Activated CD4-positive, alpha-beta T cell treated with anti-CD3 and anti-CD28 coated beads, Interleukin-2, amount 10 ng/mL, durations not matched to agents 24 days and 14 days (primary cell): Measurements from ENCODE around the gene TSPAN17. TPM values are rescaled to one million over a fixed set of nuclear protein-coding genes. Genes with fewer than 3 reads are reported as not detected.
A peak's percentile ranks its signal among the peaks of the same experiment; 100 is the strongest.

Source experiments
- DNase-seq: peaks from one replicate; pipeline ENCODE4 v3.0.0; 2022
- H3K27ac Mint-ChIP-seq: one replicate; pipeline ENCODE4 v1.8.0; 2022; ENCODE audit warnings: mild to moderate bottlenecking, mixed read lengths
- H3K27me3 Mint-ChIP-seq: one replicate; pipeline ENCODE4 v1.8.0; 2022; ENCODE audit warnings: mixed read lengths
- H3K36me3 Mint-ChIP-seq: one replicate; pipeline ENCODE4 v1.8.0; 2022; ENCODE audit warnings: low read depth, mild to moderate bottlenecking, mixed read lengths
- H3K4me1 Mint-ChIP-seq: one replicate; pipeline ENCODE4 v1.8.0; 2021; ENCODE audit warnings: mixed read lengths
- H3K4me3 Mint-ChIP-seq: one replicate; pipeline ENCODE4 v1.8.0; 2022; ENCODE audit warnings: mild to moderate bottlenecking, moderate library complexity, mixed read lengths
- H3K9me3 Mint-ChIP-seq: one replicate; pipeline ENCODE4 v1.8.0; 2021; ENCODE audit warnings: mixed read lengths
- intact Hi-C: fragments of 100-400 bp; cut with micrococcal nuclease; formaldehyde crosslinking; loops from one replicate; pipeline ENCODE4 v1.15.1; 2023
- total RNA-seq: library from RNA; stranded (reverse); gene quantifications from 2 replicates; pipeline ENCODE4 v1.2.3, GENCODE V29; 2022

TSPAN17 gene
- total RNA-seq, 1 donor from 2014 or later: 32.0 TPM

DNA sequence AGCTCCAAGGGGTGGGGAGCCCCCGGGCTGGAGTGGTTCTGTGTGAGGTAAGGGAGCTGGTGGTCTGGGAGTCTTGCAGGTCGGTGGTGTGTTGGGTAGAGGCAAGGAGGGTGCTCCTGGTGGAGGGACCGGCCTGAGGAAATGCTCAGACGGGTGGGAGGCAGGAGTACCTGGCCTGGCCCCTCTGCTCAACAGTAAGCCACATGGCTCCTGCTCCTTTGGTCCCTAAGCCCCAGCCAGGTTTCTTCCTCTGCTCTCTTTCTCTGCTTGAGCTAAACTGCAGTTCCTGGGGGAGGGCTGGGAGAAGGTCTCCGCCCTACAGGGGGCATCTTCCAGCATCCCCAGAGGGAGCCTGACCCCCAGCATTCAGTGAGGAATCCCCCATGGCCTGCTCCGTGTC, 17.2 kb downstream of the TSPAN17 start:
- Mint-ChIP-seq H3K4me3 (no peak overlapping the region), H3K27me3 (peaks cover 23% of the 10 kb centered on the region), H3K9me3 (no peaks in the 10 kb centered on the region), H3K36me3 (no peaks in the 10 kb centered on the region), H3K4me1 (peaks cover 8% of the 10 kb centered on the region), H3K27ac (no peak overlapping the region)
- intact Hi-C loops: no loop called here
- DNase-seq: no peak

DNA sequence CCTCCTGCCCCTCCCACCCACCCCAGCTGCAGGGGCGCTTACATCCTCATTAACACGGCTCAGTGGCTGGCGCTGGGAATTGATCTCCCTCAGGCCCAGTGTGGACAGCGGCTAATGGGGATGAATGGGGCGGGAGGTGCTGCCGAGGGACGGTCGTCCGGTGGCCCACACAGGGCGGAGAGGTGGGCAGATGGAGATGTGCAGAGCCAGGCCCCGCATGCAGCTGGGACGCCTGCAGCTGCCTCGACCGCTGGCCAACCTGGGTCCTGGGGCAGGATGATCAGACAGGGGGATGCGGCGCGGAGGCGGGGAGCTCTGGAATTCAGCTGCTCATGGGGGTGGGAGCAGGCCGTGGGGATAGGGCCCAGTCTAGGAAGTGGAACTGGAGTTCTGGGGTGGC, 17.6 kb downstream of the TSPAN17 start:
- no peaks in the 10 kb centered on the region for H3K9me3 Mint-ChIP-seq
- peaks cover 23% of the 10 kb centered on the region for H3K27me3 Mint-ChIP-seq
- no peaks in the 10 kb centered on the region for H3K36me3 Mint-ChIP-seq
- peaks cover 8% of the 10 kb centered on the region for H3K4me1 Mint-ChIP-seq
- H3K27ac Mint-ChIP-seq: no peak overlapping the region
- no peak for DNase-seq
- intact Hi-C loops: no loop called here
- H3K4me3 Mint-ChIP-seq: no peak overlapping the region

DNA sequence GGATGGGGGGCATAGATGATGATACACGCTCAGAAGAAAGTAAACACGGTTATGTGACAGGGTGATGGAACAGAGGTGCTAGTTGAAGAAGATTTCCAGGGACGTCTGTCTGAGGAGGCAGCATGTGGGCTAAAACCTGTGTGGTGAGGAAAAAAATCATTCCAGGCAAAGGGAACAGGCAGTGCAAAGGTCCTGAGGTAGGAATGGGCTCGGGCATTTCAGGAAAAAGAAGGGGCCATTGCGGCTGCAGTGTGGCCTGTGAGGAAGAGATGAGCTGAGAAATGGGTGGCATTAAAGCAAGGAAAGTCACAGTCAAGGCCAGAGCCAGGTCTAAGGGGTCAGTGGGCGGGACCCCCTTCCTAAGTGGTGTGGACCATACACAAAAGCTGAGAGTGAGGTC, 18.2 kb downstream of the TSPAN17 start:
- Mint-ChIP-seq H3K27ac (peak overlapping the region; percentile 57), H3K4me3 (no peak overlapping the region), H3K4me1 (peaks cover 3% of the 10 kb centered on the region), H3K36me3 (no peaks in the 10 kb centered on the region), H3K9me3 (no peaks in the 10 kb centered on the region), H3K27me3 (peaks cover 23% of the 10 kb centered on the region)
- no peak for DNase-seq
- intact Hi-C loops: no loop called here

DNA sequence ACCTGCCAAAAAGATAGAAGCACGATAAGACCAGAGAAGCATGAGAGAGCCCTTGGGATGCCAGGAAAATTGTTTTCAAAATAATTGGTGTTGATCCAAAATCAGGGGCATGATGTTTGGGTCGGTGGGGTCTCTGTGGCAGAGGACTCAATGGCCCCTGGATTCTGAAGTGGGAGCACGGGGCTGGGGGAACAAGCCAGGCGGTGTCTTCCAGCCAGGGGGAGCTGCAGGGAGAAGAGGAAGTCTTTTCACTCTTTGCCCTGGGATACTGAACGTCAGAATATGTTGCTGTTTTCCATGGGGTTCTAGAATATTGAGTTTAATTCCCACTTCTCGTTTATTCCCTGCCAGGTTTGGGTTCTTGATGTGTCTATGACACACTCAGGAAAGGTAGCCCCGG, 20.4 kb downstream of the TSPAN17 start:
- intact Hi-C loops: no loop called here
- H3K27ac Mint-ChIP-seq: no peak overlapping the region
- H3K36me3 Mint-ChIP-seq: no peaks in the 10 kb centered on the region
- H3K27me3 Mint-ChIP-seq: peaks cover 26% of the 10 kb centered on the region
- no peaks in the 10 kb centered on the region for H3K4me1 Mint-ChIP-seq
- H3K4me3 Mint-ChIP-seq: no peak overlapping the region
- H3K9me3 Mint-ChIP-seq: no peaks in the 10 kb centered on the region
- DNase-seq: no peak

DNA sequence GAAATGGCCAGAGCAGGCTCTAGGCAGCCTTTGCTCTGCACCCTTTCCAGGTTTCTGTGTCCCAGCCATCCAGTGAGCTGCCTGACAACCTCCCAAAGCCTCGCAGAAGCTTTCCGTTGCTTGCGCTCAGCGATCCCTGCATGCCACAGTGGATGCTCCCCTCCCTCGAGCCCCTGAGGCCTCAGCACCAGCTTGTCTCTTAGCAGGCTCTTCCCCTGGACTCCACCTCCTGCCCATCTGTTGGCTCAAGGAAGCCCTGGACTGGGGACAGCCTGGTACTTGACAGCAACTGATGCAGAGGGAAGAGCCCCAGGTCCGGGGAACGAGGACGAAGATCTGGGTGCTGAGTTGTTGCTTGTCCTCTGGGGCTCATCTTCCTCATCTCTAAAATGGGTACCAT, 23.2 kb downstream of the TSPAN17 start:
- DNase-seq: no peak
- no peaks in the 10 kb centered on the region for H3K36me3 Mint-ChIP-seq
- no peak overlapping the region for H3K27ac Mint-ChIP-seq
- intact Hi-C loops: no loop called here
- no peaks in the 10 kb centered on the region for H3K9me3 Mint-ChIP-seq
- H3K4me3 Mint-ChIP-seq: no peak overlapping the region
- peaks cover 18% of the 10 kb centered on the region for H3K27me3 Mint-ChIP-seq
- H3K4me1 Mint-ChIP-seq: no peaks in the 10 kb centered on the region

DNA sequence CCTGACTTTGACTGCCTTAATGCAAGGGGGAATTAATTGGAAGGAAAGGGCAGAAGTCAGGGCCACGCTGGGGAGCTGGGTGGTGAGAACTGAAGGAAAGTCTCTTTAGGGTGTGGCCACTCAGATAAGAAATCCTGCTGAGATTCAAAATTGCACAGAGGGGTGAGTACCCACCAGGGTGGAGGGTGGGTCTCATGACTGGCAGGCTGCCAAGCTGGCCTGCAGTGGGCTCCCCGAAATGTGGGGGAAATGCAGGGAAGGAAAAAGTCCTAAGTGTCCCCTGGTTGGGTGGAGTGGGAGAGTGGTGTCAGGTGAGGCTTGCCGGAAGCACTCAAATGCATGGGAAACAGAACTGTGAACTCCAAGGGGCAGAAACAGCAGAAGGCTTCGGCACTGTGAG, 24.1 kb downstream of the TSPAN17 start:
- no peak for DNase-seq
- Mint-ChIP-seq H3K4me1 (no peaks in the 10 kb centered on the region), H3K27me3 (peaks cover 18% of the 10 kb centered on the region), H3K4me3 (no peak overlapping the region), H3K27ac (no peak overlapping the region), H3K9me3 (no peaks in the 10 kb centered on the region), H3K36me3 (no peaks in the 10 kb centered on the region)
- intact Hi-C loops: no loop called here

DNA sequence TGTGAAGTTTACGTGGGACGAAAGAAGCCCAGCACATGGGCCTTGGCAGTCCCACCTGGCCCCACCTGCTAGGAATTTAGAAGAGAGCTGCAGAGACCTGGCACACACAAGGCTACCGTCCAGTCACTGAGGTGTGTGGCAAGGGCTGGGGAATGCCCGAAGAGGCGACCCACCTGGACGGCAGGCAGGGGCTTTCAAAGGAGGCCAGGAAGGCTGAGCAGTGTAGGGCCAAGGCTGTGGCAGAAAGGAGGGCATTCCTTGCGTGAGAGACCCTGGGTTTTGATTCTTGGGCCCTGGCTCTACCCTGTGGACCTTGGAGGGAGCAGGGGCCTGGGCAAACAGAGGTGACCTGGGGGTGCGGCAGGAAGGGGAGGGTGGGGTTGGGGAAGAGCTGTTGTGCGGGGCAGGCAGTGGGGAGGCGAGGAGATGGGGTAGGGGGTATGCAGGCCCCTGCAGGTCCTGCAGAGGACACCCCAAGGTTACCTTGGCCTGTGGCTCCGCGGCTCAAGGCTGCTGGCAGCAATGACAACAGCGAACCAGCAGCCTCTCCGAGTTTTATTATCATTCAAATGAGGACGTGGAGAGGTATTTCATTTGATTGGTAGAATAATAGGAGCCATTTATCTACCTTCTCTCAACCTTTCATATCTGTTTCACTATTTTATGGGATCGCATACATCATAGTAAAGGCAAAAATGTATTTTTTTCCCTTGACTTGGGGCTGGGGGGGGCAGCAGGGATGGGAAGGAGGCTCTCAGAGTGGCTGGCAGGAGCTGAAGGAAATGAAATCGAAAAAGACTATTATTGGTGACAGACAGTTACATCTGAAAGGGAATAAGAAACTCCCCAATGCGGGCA, 24.8 kb downstream of the TSPAN17 start:
- DNase-seq: no peak
- no peaks in the 10 kb centered on the region for H3K4me1 Mint-ChIP-seq
- no peaks in the 10 kb centered on the region for H3K9me3 Mint-ChIP-seq
- H3K4me3 Mint-ChIP-seq: no peak overlapping the region
- intact Hi-C loops: no loop called here
- H3K36me3 Mint-ChIP-seq: no peaks in the 10 kb centered on the region
- peaks cover 16% of the 10 kb centered on the region for H3K27me3 Mint-ChIP-seq
- H3K27ac Mint-ChIP-seq: no peak overlapping the region

DNA sequence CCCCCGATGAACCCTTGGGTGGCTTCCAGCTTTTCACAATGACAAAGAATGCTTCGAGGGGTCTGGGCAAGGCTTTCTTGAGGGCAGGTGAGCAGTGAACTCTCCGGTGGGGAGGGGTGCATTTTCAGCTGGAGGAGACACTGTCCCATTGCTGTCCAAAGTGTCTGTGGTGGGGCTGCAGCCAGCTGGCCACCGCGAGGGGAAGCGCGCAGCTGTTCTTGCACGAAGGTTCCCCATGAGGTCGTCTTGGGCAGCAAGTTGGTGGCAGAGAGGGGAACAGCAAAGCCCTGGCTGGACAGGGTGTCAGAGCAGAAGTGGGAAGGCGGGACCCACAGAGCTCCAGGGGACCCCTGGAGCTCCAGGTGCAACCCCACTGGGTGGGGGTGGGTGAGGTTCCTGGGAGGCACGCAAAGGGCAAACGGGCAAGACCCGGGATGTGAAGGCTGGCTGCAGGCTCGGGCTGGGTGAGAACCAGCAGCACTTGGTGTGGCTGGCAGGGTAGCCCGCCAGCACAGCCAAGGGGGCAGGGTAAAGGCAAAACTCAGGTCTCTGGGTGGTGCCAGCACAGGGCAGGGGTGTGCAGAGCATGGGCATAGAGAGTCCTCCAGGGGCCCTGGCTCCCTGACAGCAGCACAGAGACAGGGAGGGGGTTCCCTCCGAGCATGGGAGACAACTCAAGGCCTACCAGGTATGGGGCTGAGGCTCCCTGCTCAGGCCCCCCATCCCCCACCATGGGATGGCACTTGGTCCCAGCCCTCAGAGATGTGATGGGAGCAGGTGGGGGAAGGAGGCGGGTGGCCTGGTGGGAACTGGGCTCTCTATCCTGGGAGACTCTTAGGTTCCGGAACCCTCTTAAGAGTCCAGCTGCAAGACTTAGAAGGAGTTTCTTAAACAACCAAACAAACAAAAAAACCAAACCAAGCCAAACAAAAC, 26.6 kb downstream of the TSPAN17 start:
- no peaks in the 10 kb centered on the region for H3K9me3 Mint-ChIP-seq
- H3K36me3 Mint-ChIP-seq: no peaks in the 10 kb centered on the region
- H3K4me3 Mint-ChIP-seq: no peak overlapping the region
- no peak overlapping the region for H3K27ac Mint-ChIP-seq
- no peaks in the 10 kb centered on the region for H3K4me1 Mint-ChIP-seq
- intact Hi-C loops: no loop called here
- peaks cover 16% of the 10 kb centered on the region for H3K27me3 Mint-ChIP-seq
- no peak for DNase-seq

DNA sequence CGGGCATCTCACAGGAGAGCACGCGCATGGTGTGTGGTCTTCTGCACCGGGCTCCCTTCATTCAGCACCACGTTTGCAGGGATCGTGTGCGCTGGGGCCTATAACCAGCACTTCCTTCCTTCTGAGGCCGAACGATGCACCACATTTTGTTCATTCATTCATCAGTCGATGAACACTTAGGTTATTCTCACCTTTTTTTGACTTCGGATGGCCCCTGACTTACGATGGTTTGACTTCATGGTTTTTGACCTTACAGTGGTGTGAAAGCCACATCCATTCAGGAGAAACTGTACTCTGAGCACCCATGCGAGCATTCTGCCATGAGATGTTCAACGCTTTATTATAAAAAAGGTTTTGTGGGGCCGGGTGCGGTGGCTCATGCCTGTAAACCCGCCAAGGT, 27.5 kb downstream of the TSPAN17 start:
- H3K4me1 Mint-ChIP-seq: no peaks in the 10 kb centered on the region
- intact Hi-C loops: no loop called here

DNA sequence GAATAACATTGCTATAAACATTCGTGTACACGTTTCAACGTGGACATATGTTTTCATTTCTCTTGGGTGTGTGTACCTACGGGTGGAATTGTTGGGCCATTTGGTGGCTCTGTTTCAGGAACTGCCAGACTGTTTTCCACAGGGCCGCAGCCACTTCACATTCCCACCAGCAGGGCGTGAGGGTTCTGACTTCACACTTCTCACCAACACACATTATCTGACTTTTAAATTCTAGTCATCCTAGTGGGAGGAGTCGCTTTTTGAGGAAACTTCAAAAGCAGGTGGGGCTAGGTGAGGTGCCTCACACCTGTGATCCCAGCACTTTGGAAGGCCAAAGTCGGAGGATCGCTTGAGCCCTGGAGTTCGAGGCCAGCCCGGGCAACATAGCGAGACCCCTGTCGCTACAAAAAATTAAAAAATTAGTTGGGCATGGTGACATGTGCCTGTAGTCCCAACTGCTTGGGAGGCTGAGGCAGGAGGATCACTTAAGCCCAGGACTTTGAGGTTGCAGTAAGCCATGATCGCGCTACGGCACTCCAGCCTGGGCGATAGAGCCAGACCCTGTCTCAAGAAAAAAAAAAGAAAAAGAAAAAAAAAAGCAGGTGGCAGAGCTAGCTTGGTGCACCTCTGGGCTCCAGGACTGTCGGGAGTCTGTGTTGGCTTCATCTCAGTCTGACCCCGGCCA, 28.5 kb downstream of the TSPAN17 start:
- peaks cover 24% of the 10 kb centered on the region for H3K27me3 Mint-ChIP-seq
- intact Hi-C loops: no loop called here
- no peaks in the 10 kb centered on the region for H3K36me3 Mint-ChIP-seq
- no peak for DNase-seq
- H3K9me3 Mint-ChIP-seq: no peaks in the 10 kb centered on the region
- no peak overlapping the region for H3K27ac Mint-ChIP-seq
- no peak overlapping the region for H3K4me3 Mint-ChIP-seq
- no peaks in the 10 kb centered on the region for H3K4me1 Mint-ChIP-seq

More for the DNA sequence above, 27.5 kb downstream of the TSPAN17 start:
- no peaks in the 10 kb centered on the region for H3K36me3 Mint-ChIP-seq
- DNase-seq: no peak
- H3K9me3 Mint-ChIP-seq: no peaks in the 10 kb centered on the region
- H3K27me3 Mint-ChIP-seq: peaks cover 22% of the 10 kb centered on the region
- H3K27ac Mint-ChIP-seq: no peak overlapping the region
- no peak overlapping the region for H3K4me3 Mint-ChIP-seq

DNA sequence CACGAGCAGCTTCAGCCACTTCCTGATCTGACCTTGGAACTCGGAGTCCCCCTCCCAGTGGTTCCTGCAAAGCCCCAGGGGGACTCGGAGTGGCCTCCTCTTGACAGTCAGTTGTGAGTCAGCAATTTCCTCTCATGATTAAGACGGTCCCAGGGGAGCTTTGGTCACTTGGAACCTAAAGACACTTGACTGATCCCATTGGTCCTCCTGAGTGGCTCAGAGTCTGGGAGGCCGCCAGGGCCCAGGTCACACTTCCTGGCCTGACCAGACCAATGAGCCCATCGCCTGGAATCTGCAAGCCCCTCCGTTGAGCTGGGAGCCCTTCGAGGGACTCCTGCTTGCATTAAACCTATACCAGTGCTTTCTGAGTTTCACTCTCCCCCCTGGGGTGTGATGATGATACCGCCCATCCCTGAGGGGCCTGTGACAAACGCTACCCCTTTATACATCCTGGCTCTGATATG, 29.1 kb downstream of the TSPAN17 start:
- Mint-ChIP-seq H3K4me1 (no peaks in the 10 kb centered on the region), H3K4me3 (no peak overlapping the region), H3K27ac (no peak overlapping the region), H3K36me3 (no peaks in the 10 kb centered on the region), H3K27me3 (peaks cover 27% of the 10 kb centered on the region), H3K9me3 (no peaks in the 10 kb centered on the region)
- intact Hi-C loops: no loop called here
- DNase-seq: no peak

DNA sequence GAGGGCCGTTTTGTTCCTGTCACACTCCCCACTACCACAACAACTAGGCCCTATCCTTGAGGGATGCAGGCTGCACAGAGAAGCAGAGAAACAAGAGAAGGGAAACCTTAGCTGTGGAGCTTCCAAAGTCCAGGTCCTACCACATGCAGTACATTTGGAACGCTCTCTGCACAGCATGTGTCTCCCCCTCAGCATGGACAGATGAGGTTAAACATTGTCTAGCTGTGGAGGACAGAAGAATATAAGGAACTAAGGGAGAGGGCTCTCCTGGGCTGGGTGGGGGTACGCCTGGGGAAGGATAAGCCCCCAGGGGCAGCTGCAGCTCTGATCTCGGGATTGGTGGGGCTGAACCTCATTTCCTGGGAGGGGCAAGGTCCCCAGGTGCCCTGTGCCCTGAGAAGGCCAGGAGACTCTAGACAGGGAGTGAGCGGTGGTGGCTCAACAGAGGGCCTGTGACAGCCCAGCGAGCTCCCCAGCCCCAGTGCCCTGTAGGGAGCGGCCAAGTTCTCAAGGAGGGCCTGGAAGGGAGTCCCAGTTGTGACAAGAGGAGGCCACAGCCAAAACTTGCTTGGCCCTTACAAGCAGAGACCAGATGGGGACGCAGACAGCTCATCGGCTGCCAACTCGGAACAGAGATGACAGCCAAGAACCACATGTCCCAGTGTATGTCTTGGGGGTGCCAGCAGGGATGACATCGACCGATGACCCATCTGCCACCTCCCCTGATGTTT, 30.1 kb downstream of the TSPAN17 start:
- no peaks in the 10 kb centered on the region for H3K9me3 Mint-ChIP-seq
- no peaks in the 10 kb centered on the region for H3K36me3 Mint-ChIP-seq
- H3K27me3 Mint-ChIP-seq: peaks cover 34% of the 10 kb centered on the region
- no peak for DNase-seq
- no peak overlapping the region for H3K27ac Mint-ChIP-seq
- no peak overlapping the region for H3K4me3 Mint-ChIP-seq
- intact Hi-C loops: no loop called here
- no peaks in the 10 kb centered on the region for H3K4me1 Mint-ChIP-seq

DNA sequence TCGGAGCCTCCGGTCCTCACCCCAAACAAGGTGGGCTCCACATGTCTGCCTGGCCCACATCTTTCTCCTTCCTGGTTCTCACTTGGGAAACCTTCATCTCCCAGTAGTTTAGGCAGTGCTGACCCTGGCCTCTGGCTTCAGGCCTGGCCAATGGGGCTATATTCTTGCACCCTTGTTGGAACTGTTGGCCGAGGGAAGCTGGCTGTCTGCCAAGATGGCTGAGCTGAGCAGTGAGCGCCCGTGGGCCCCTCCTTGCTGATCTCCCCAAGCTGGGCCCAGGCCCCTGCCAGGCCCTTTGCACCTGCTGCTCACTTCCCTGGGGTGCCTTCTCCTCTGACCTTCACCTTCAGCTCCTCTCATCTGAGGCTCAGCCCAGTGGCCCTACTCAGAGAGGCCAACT, 31.3 kb downstream of the TSPAN17 start:
- Mint-ChIP-seq H3K27ac (no peak overlapping the region), H3K36me3 (no peaks in the 10 kb centered on the region), H3K27me3 (peaks cover 38% of the 10 kb centered on the region), H3K4me1 (no peaks in the 10 kb centered on the region), H3K9me3 (no peaks in the 10 kb centered on the region), H3K4me3 (no peak overlapping the region)
- DNase-seq: no peak
- intact Hi-C loops: no loop called here
